Measurements from ENCODE around the gene NAPA.

The NAPA gene

GRCh38 chr19:47471733-47472457 is 43.0 kb downstream of the NAPA start, which contains the start of gene SLC8A2:
TSS of gene SLC8A2 (minus strand) at chr19:47471893. CDS start at chr19:47466403, 5,490 bp downstream.
- no peaks in the 10 kb centered on the region for H3K4me1 ChIP-seq (ENCODE audit: insufficient read depth, poor library complexity, severe bottlenecking)
- no peak for TF ChIP-seq CTCF (IDR thresholded peaks at IDR 0.05; ENCODE audit: poor library complexity, severe bottlenecking)
- no peak within 1 kb of the TSS for H3K4me3 ChIP-seq (ENCODE audit: severe bottlenecking)
- peak; percentile 45; the same call in 2 of the 3 replicates for ATAC-seq (ENCODE audit: low read depth)
- H3K36me3 ChIP-seq (ENCODE audit: low read depth), result no peaks in the 10 kb centered on the region
- H3K27me3 ChIP-seq (ENCODE audit: insufficient read depth, poor library complexity, severe bottlenecking), result peaks cover 36% of the 10 kb centered on the region
- no peak within 1 kb of the TSS for H3K27ac ChIP-seq (ENCODE audit: poor library complexity, severe bottlenecking)
- DNase-seq (ENCODE audit: low spot score), result no peak
- no peaks in the 10 kb centered on the region for H3K9me3 ChIP-seq (ENCODE audit: severe bottlenecking)

- no peak for ATAC-seq (ENCODE audit: low read depth)
- DNase-seq (ENCODE audit: low spot score), result no peak
- H3K4me1 ChIP-seq (ENCODE audit: insufficient read depth, poor library complexity, severe bottlenecking), result no peaks in the 10 kb centered on the region
- H3K4me3 ChIP-seq (ENCODE audit: severe bottlenecking), result no peak overlapping the region
- H3K27ac ChIP-seq (ENCODE audit: poor library complexity, severe bottlenecking), result no peak overlapping the region
- TF ChIP-seq CTCF (IDR thresholded peaks at IDR 0.05; ENCODE audit: poor library complexity, severe bottlenecking), result no peak
- peaks cover 36% of the 10 kb centered on the region for H3K27me3 ChIP-seq (ENCODE audit: insufficient read depth, poor library complexity, severe bottlenecking)
- no peaks in the 10 kb centered on the region for H3K9me3 ChIP-seq (ENCODE audit: severe bottlenecking)
- no peaks in the 10 kb centered on the region for H3K36me3 ChIP-seq (ENCODE audit: low read depth)
Observed at GRCh38 chr19:47471381-47471732, 43.5 kb downstream of the NAPA start.

GRCh38 chr19:47470447-47471195 is 44.2 kb downstream of the NAPA start:
- TF ChIP-seq CTCF (IDR thresholded peaks at IDR 0.05; ENCODE audit: poor library complexity, severe bottlenecking), result no peak
- Histone ChIP-seq H3K9me3 (ENCODE audit: severe bottlenecking) (no peaks in the 10 kb centered on the region), H3K27me3 (ENCODE audit: insufficient read depth, poor library complexity, severe bottlenecking) (peaks cover 36% of the 10 kb centered on the region), H3K27ac (ENCODE audit: poor library complexity, severe bottlenecking) (no peak overlapping the region), H3K4me1 (ENCODE audit: insufficient read depth, poor library complexity, severe bottlenecking) (no peaks in the 10 kb centered on the region), H3K4me3 (ENCODE audit: severe bottlenecking) (no peak overlapping the region), H3K36me3 (ENCODE audit: low read depth) (no peaks in the 10 kb centered on the region)
- no peak for ATAC-seq (ENCODE audit: low read depth)
- no peak for DNase-seq (ENCODE audit: low spot score)

- DNase-seq (ENCODE audit: low spot score) (no peak), ATAC-seq (ENCODE audit: low read depth) (peak; percentile 12; the same call in 2 of the 3 replicates)
- no peak for TF ChIP-seq CTCF (IDR thresholded peaks at IDR 0.05; ENCODE audit: poor library complexity, severe bottlenecking)
- H3K9me3 ChIP-seq (ENCODE audit: severe bottlenecking), result no peaks in the 10 kb centered on the region
- no peak overlapping the region for H3K4me3 ChIP-seq (ENCODE audit: severe bottlenecking)
- peaks cover 36% of the 10 kb centered on the region for H3K27me3 ChIP-seq (ENCODE audit: insufficient read depth, poor library complexity, severe bottlenecking)
- H3K27ac ChIP-seq (ENCODE audit: poor library complexity, severe bottlenecking), result no peak overlapping the region
- H3K36me3 ChIP-seq (ENCODE audit: low read depth), result no peaks in the 10 kb centered on the region
- H3K4me1 ChIP-seq (ENCODE audit: insufficient read depth, poor library complexity, severe bottlenecking), result no peaks in the 10 kb centered on the region
Observed at GRCh38 chr19:47469719-47470118, 45.1 kb downstream of the NAPA start.

- no peak overlapping the region for H3K27ac ChIP-seq (ENCODE audit: poor library complexity, severe bottlenecking)
- H3K4me1 ChIP-seq (ENCODE audit: insufficient read depth, poor library complexity, severe bottlenecking), result no peaks in the 10 kb centered on the region
- H3K27me3 ChIP-seq (ENCODE audit: insufficient read depth, poor library complexity, severe bottlenecking), result peaks cover 36% of the 10 kb centered on the region
- DNase-seq (ENCODE audit: low spot score) (no peak), ATAC-seq (ENCODE audit: low read depth) (no peak)
- H3K4me3 ChIP-seq (ENCODE audit: severe bottlenecking), result no peak overlapping the region
- no peaks in the 10 kb centered on the region for H3K36me3 ChIP-seq (ENCODE audit: low read depth)
- no peak for TF ChIP-seq CTCF (IDR thresholded peaks at IDR 0.05; ENCODE audit: poor library complexity, severe bottlenecking)
- no peaks in the 10 kb centered on the region for H3K9me3 ChIP-seq (ENCODE audit: severe bottlenecking)
Observed at GRCh38 chr19:47469363-47469700, 45.5 kb downstream of the NAPA start.
